Fibroblast of lung (primary cell): Measurements from ENCODE around the gene S100A3. TPM values are rescaled to one million over a fixed set of nuclear protein-coding genes. Genes with fewer than 3 reads are reported as not detected.

Source experiments
- DNase-seq, 2 donors: peaks; one replicate each; pipeline versions ENCODE4 v3.0.0 to v3.0.0-alpha.2; 2010; ENCODE audit warnings: low read depth in 2 of 2
- H2AFZ ChIP-seq: 2 replicates; pipeline ENCODE4 v1.5.1; 2012; ENCODE audit warnings: low read length, control low read depth, inconsistent platforms
- H3K27ac ChIP-seq: 2 replicates; pipeline ENCODE4 v1.5.1; 2011; ENCODE audit warnings: low read length, control low read depth; ENCODE audit not compliant: insufficient read depth
- H3K27me3 ChIP-seq: 2 replicates; pipeline ENCODE4 v1.5.1; 2011; ENCODE audit warnings: mild to moderate bottlenecking, low read length; ENCODE audit not compliant: control insufficient read depth, insufficient read depth
- H3K36me3 ChIP-seq: 2 replicates; pipeline ENCODE4 v1.5.1; 2011; ENCODE audit warnings: low read length; ENCODE audit not compliant: control insufficient read depth, insufficient read depth
- H3K4me1 ChIP-seq: 2 replicates; pipeline ENCODE4 v1.5.1; 2011; ENCODE audit warnings: low read length; ENCODE audit not compliant: control insufficient read depth, insufficient read depth; ENCODE audit errors: extremely low read depth
- H3K4me2 ChIP-seq: 2 replicates; pipeline ENCODE4 v1.5.1; 2011; ENCODE audit warnings: low read length, control low read depth; ENCODE audit not compliant: insufficient read depth; ENCODE audit errors: extremely low read depth
- H3K4me3 ChIP-seq, 4 experiments: fragments of 200-600 bp in 1 of 4; sonication (generic) in 1 of 4; replicated peaks in 1 of 4; 2 replicates each; pipeline ENCODE4 v1.5.1; 2011 to 2016; ENCODE audit warnings: low read length in 4 of 4, low read depth in 3 of 4, mild to moderate bottlenecking in 3 of 4, control low read depth in 2 of 4, inconsistent platforms in 1 of 4, mixed read lengths in 1 of 4; ENCODE audit not compliant: insufficient read depth in 1 of 4; ENCODE audit errors: control extremely low read depth in 1 of 4
- H3K79me2 ChIP-seq: 2 replicates; pipeline ENCODE4 v1.5.1; 2012; ENCODE audit warnings: mild to moderate bottlenecking, low read length, inconsistent platforms; ENCODE audit not compliant: control insufficient read depth, insufficient read depth
- H3K9ac ChIP-seq: 2 replicates; pipeline ENCODE4 v1.5.1; 2011; ENCODE audit warnings: mild to moderate bottlenecking, low read length, control low read depth; ENCODE audit not compliant: insufficient read depth
- H3K9me3 ChIP-seq: 2 replicates; pipeline ENCODE4 v1.5.1; 2012; ENCODE audit warnings: low read depth, low read length; ENCODE audit not compliant: control insufficient read depth, insufficient read depth
- H4K20me1 ChIP-seq: 2 replicates; pipeline ENCODE4 v1.5.1; 2011; ENCODE audit warnings: low read length; ENCODE audit not compliant: control insufficient read depth, insufficient read depth; ENCODE audit errors: extremely low read depth
- CTCF ChIP-seq, 2 donors: IDR thresholded peaks in 1 of 2; conservative IDR thresholded peaks in 1 of 2; 1 replicate in 1 of 2; 2 replicates in 1 of 2; pipeline ENCODE4 v1.5.1; 2011 to 2012; ENCODE audit warnings: low read length in 2 of 2, control low read depth in 1 of 2, inconsistent platforms in 1 of 2, low read depth in 1 of 2, mild to moderate bottlenecking in 1 of 2
- EZH2 ChIP-seq: IDR thresholded peaks from 2 replicates; pipeline ENCODE4 v1.5.1; 2012; ENCODE audit warnings: low read length, control low read depth, mild to moderate bottlenecking; ENCODE audit errors: missing control alignments
- polyA plus RNA-seq, 2 donors: library from polyadenylated mRNA; depleted of rRNA in 1 of 2; stranded (reverse) in 1 of 2; unstranded in 1 of 2; fragments of >200 nt; gene quantifications; 2 replicates each; pipeline ENCODE4 v1.2.1, GENCODE V29; 2011 to 2012; ENCODE audit warnings: missing spikeins in 1 of 2
- total RNA-seq: library from RNA; depleted of rRNA; stranded (reverse); fragments of >200 nt; gene quantifications from 2 replicates; pipeline ENCODE4 v1.2.1, GENCODE V29; 2014

S100A3 gene
- total and polyA plus RNA-seq, 2 donors (not counting 1 experiment from before 2014, with no cell fraction given): 6.8 to 14.8 TPM

GRCh38 chr1:153561466-153561985, 12.5 kb upstream of the S100A3 start:
- no peak overlapping the region for H3K4me3 ChIP-seq
- no peak overlapping the region for H3K27ac ChIP-seq
- no peaks in the 10 kb centered on the region for H3K9me3 ChIP-seq
- no peaks in the 10 kb centered on the region for H3K36me3 ChIP-seq
- no peak overlapping the region for H2AFZ ChIP-seq
- no peak overlapping the region for H3K9ac ChIP-seq
- DNase-seq: no peak
- H3K27me3 ChIP-seq: no peaks in the 10 kb centered on the region
- TF ChIP-seq EZH2 (no peak), CTCF (conservative IDR thresholded peaks at IDR 0.05 in 1 of 2, IDR thresholded peaks at IDR 0.05 in 1 of 2; ENCODE audit: low read depth in 1 of 2, low read length in 2 of 2) (no peak)
- H3K4me1 ChIP-seq: peaks cover 13% of the 10 kb centered on the region
- no peaks in the 10 kb centered on the region for H3K79me2 ChIP-seq
- no peaks in the 10 kb centered on the region for H4K20me1 ChIP-seq
- no peak overlapping the region for H3K4me2 ChIP-seq

GRCh38 chr1:153560771-153561465, 11.9 kb upstream of the S100A3 start:
- Histone ChIP-seq H3K79me2 (no peaks in the 10 kb centered on the region), H3K9ac (no peak overlapping the region), H3K4me2 (no peak overlapping the region), H4K20me1 (no peaks in the 10 kb centered on the region), H3K36me3 (no peaks in the 10 kb centered on the region), H3K9me3 (no peaks in the 10 kb centered on the region), H3K27ac (no peak overlapping the region), H3K4me3 (no peak overlapping the region), H2AFZ (no peak overlapping the region), H3K27me3 (no peaks in the 10 kb centered on the region), H3K4me1 (peaks cover 8% of the 10 kb centered on the region)
- TF ChIP-seq EZH2 (no peak), CTCF (conservative IDR thresholded peaks at IDR 0.05 in 1 of 2, IDR thresholded peaks at IDR 0.05 in 1 of 2; ENCODE audit: low read depth in 1 of 2, low read length in 2 of 2) (no peak)
- no peak for DNase-seq

GRCh38 chr1:153560241-153560640, 11.2 kb upstream of the S100A3 start:
- Histone ChIP-seq H3K27me3 (no peaks in the 10 kb centered on the region), H4K20me1 (no peaks in the 10 kb centered on the region), H3K4me3 (no peak overlapping the region), H3K9me3 (no peaks in the 10 kb centered on the region), H3K4me2 (no peak overlapping the region), H3K36me3 (no peaks in the 10 kb centered on the region), H3K9ac (no peak overlapping the region), H3K27ac (no peak overlapping the region), H3K79me2 (no peaks in the 10 kb centered on the region), H2AFZ (no peak overlapping the region), H3K4me1 (peaks cover 2% of the 10 kb centered on the region)
- no peak for DNase-seq
- TF ChIP-seq CTCF (conservative IDR thresholded peaks at IDR 0.05 in 1 of 2, IDR thresholded peaks at IDR 0.05 in 1 of 2; ENCODE audit: low read depth in 1 of 2, low read length in 2 of 2): no peak
- TF ChIP-seq EZH2: no peak
